ENCODE results near the gene LIN7B.

- TF ChIP-seq, protein P1, sequence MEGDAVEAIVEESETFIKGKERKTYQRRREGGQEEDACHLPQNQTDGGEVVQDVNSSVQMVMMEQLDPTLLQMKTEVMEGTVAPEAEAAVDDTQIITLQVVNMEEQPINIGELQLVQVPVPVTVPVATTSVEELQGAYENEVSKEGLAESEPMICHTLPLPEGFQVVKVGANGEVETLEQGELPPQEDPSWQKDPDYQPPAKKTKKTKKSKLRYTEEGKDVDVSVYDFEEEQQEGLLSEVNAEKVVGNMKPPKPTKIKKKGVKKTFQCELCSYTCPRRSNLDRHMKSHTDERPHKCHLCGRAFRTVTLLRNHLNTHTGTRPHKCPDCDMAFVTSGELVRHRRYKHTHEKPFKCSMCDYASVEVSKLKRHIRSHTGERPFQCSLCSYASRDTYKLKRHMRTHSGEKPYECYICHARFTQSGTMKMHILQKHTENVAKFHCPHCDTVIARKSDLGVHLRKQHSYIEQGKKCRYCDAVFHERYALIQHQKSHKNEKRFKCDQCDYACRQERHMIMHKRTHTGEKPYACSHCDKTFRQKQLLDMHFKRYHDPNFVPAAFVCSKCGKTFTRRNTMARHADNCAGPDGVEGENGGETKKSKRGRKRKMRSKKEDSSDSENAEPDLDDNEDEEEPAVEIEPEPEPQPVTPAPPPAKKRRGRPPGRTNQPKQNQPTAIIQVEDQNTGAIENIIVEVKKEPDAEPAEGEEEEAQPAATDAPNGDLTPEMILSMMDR (conservative IDR thresholded peaks at IDR 0.05; ENCODE audit: low read depth in 2 of 2), result no peak
- no peak for TF ChIP-seq ETS1 (IDR thresholded peaks at IDR 0.05)
- TF ChIP-seq CREB1 (CRISPR knock-in tag; IDR thresholded peaks at IDR 0.05; ENCODE audit: low read depth), result no peak
- TF ChIP-seq POLR2AphosphoS5 (IDR thresholded peaks at IDR 0.05; ENCODE audit: low read depth), result no peak
- TF ChIP-seq, protein P2, sequence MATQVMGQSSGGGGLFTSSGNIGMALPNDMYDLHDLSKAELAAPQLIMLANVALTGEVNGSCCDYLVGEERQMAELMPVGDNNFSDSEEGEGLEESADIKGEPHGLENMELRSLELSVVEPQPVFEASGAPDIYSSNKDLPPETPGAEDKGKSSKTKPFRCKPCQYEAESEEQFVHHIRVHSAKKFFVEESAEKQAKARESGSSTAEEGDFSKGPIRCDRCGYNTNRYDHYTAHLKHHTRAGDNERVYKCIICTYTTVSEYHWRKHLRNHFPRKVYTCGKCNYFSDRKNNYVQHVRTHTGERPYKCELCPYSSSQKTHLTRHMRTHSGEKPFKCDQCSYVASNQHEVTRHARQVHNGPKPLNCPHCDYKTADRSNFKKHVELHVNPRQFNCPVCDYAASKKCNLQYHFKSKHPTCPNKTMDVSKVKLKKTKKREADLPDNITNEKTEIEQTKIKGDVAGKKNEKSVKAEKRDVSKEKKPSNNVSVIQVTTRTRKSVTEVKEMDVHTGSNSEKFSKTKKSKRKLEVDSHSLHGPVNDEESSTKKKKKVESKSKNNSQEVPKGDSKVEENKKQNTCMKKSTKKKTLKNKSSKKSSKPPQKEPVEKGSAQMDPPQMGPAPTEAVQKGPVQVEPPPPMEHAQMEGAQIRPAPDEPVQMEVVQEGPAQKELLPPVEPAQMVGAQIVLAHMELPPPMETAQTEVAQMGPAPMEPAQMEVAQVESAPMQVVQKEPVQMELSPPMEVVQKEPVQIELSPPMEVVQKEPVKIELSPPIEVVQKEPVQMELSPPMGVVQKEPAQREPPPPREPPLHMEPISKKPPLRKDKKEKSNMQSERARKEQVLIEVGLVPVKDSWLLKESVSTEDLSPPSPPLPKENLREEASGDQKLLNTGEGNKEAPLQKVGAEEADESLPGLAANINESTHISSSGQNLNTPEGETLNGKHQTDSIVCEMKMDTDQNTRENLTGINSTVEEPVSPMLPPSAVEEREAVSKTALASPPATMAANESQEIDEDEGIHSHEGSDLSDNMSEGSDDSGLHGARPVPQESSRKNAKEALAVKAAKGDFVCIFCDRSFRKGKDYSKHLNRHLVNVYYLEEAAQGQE (IDR thresholded peaks at IDR 0.05; ENCODE audit: unreplicated experiment), result no peak
- TF ChIP-seq EZH2phosphoT487 (IDR thresholded peaks at IDR 0.05; ENCODE audit: unreplicated experiment), result no peak
- TF ChIP-seq EZH2 (IDR thresholded peaks at IDR 0.05; ENCODE audit: low read depth, unreplicated experiment), result no peak
- TF ChIP-seq JUNB (IDR thresholded peaks at IDR 0.05; ENCODE audit: unreplicated experiment), result no peak
Measured at GRCh38 chr19:49101160-49101559, 13.0 kb upstream of the LIN7B start.

Measured in GM23338 (cell line).